Measurements from ENCODE around the gene RPS17.
"Not testable (repeated sequence)": the region's sequence is repeated elsewhere in the genome, so short reads cannot be mapped to it uniquely, and the experiment has no call there.

Gene RPS17

GRCh38 chr15:82513587-82513986 is 26.7 kb downstream of the RPS17 start:
- DNase-seq (ENCODE audit: low read depth in 2 of 2) = not testable (repeated sequence)

- not testable (repeated sequence) for DNase-seq (ENCODE audit: low read depth in 2 of 2)
Measured at GRCh38 chr15:82507693-82508092, 32.6 kb downstream of the RPS17 start.

DNA sequence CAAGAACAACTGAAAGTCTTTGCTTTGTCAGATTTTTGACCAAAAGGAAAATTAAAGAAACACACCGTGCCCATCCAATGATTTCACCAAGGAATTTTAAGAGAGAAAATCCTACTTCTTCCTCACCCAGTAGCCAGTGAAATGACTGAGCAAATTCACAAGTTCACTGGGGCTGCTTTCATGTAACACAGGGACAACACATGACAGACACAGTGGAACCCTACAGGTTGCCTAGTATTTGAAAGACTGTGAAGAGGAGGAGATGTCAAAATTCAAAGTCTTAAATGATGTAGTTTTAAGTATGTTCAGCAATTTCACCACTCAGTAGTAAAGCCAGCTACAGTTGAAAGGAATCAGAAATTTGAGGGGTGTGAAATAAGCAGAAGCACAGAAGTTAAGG is 33.2 kb downstream of the RPS17 start:
- DNase-seq (ENCODE audit: low read depth in 2 of 2) = not testable (repeated sequence)

- DNase-seq (ENCODE audit: low read depth in 2 of 2) = not testable (repeated sequence)
Measured at GRCh38 chr15:82505842-82506241, 34.4 kb downstream of the RPS17 start.

GRCh38 chr15:82504074-82504473 is 36.2 kb downstream of the RPS17 start:
- not testable (repeated sequence) for DNase-seq (ENCODE audit: low read depth in 2 of 2)

GRCh38 chr15:82502700-82503339 is 37.4 kb downstream of the RPS17 start:
- not testable (repeated sequence) for DNase-seq (ENCODE audit: low read depth in 2 of 2)

- DNase-seq (ENCODE audit: low read depth in 2 of 2) = not testable (repeated sequence)
Measured at GRCh38 chr15:82500772-82501171, 39.5 kb downstream of the RPS17 start.

DNA sequence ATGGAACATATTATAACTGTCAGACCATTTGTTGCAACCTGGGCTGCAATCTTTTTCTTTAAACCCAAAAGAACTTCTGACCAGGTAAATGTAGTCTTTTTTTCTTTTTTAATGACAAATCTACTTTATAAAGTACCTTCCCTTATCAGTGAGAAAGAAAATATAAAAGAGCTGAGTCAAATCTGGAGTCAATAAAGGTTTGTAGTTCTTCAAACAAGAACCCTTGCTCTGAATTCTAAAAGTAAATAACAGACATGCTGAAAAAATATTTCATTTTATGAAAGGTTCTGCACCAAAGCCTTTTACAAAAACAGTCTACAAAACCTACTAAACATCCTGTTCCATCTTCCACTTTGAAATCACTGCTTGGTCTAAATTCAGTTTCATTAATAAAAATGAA is 42.3 kb downstream of the RPS17 start:
- DNase-seq (ENCODE audit: low read depth in 2 of 2) = not testable (repeated sequence)

DNA sequence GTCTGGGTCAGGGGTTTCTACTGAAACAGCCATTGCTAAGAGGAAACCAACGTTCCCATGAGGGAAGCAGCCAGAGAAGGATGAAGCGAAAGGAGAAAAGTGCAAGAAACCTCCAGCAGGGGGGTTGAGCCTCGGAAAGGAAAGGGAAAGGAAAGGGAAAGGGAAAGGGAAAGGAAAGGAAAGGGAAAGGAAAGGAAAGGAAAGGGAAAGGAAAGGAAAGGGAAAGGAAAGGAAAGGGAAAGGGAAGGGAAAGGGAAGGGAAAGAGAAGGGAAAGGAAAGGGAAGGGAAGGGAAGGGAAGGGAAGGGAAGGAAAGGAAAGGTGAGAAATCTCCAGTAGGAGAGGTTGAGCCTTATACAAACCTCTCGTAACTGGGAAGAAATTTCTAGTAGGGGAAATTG is 52.0 kb downstream of the RPS17 start:
- DNase-seq (ENCODE audit: low read depth in 2 of 2) = not testable (repeated sequence)

GRCh38 chr15:82487045-82487444 is 53.2 kb downstream of the RPS17 start:
- DNase-seq (ENCODE audit: low read depth in 2 of 2) = not testable (repeated sequence)

Data from stimulated activated CD8-positive, alpha-beta memory T cell treated with anti-CD3 and anti-CD28 coated beads, Interleukin-7, amount 100 ng/mL, for 1 hour (primary cell).